GM12892 (cell line): ENCODE results near the gene MAN2A2.

Experiments
- POLR2A ChIP-seq: IDR thresholded peaks from 2 replicates; pipeline ENCODE4 v1.6.1; 2011; ENCODE audit warnings: low read depth, low read length, control low read depth
- POLR2AphosphoS5 ChIP-seq: IDR thresholded peaks from 2 replicates; pipeline ENCODE4 v1.6.1; 2011; ENCODE audit warnings: low read depth, low read length, control low read depth

GRCh38 chr15:90946941-90947576, 44.0 kb downstream of the MAN2A2 start:
- TF ChIP-seq POLR2A = no peak
- TF ChIP-seq POLR2AphosphoS5 = no peak
